ENCODE data around the gene PLCB4.

- no peak for TF ChIP-seq CTCF (IDR thresholded peaks at IDR 0.05)
- no peak for TF ChIP-seq POLR2A (IDR thresholded peaks at IDR 0.05)
Measured at GRCh38 chr20:9403448-9403847, 334.6 kb downstream of the PLCB4 start.
